ENCODE results near the gene NAV1.

- TF ChIP-seq, protein P1, sequence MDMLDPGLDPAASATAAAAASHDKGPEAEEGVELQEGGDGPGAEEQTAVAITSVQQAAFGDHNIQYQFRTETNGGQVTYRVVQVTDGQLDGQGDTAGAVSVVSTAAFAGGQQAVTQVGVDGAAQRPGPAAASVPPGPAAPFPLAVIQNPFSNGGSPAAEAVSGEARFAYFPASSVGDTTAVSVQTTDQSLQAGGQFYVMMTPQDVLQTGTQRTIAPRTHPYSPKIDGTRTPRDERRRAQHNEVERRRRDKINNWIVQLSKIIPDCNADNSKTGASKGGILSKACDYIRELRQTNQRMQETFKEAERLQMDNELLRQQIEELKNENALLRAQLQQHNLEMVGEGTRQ (IDR thresholded peaks at IDR 0.05; ENCODE audit: low read length), result no peak
- TF ChIP-seq MAX (IDR thresholded peaks at IDR 0.05) (no peak), GABPA (IDR thresholded peaks at IDR 0.05; ENCODE audit: borderline replicate concordance, insufficient read depth, low read length) (no peak), JUN (IDR thresholded peaks at IDR 0.05; ENCODE audit: low read depth, low read length) (no peak), EZH2 (IDR thresholded peaks at IDR 0.05; ENCODE audit: low read depth, low read length, severe bottlenecking) (no peak), BACH1 (IDR thresholded peaks at IDR 0.05; ENCODE audit: low read length) (no peak), CTCF (IDR thresholded peaks at IDR 0.05; ENCODE audit: control extremely low read depth in 1 of 3, insufficient read depth in 1 of 3, low read depth in 1 of 3, low read length in 3 of 3) (no peak), CBX5 (IDR thresholded peaks at IDR 0.05; ENCODE audit: low read depth, low read length) (no peak), BRCA1 (IDR thresholded peaks at IDR 0.05; ENCODE audit: low read depth, low read length) (no peak), EP300 (IDR thresholded peaks at IDR 0.05; ENCODE audit: borderline replicate concordance in 1 of 2, low read depth in 2 of 2, low read length in 2 of 2) (no peak), RNF2 (IDR thresholded peaks at IDR 0.05; ENCODE audit: borderline replicate concordance, low read depth, low read length, missing control alignments, poor library complexity, severe bottlenecking) (no peak)
These were observed 34.1 kb downstream of the NAV1 start for GRCh38 chr1:201573030-201573429.

All from H1 (cell line).